ENCODE data around the gene CHPT1.

CHPT1 gene

GRCh38 chr12:101686176-101686575 lies 11.3 kb upstream of the CHPT1 start:
- no peak for DNase-seq

GRCh38 chr12:101690544-101691098 lies 6.8 kb upstream of the CHPT1 start:
- no peak for DNase-seq

- no peak for DNase-seq
Measured at GRCh38 chr12:101691503-101692096, 5.8 kb upstream of the CHPT1 start.

- DNase-seq, result no peak
Measured at GRCh38 chr12:101694297-101694848, 3.1 kb upstream of the CHPT1 start.

- no peak for DNase-seq
Measured at GRCh38 chr12:101694986-101695385, 2.5 kb upstream of the CHPT1 start.

GRCh38 chr12:101695706-101696105 lies 1.7 kb upstream of the CHPT1 start:
- DNase-seq, result no peak

- DNase-seq, result peak; percentile 53
Measured at GRCh38 chr12:101696251-101697196, 916 bp upstream of the CHPT1 start.

GRCh38 chr12:101697930-101698799 lies 725 bp downstream of the CHPT1 start:
- DNase-seq, result no peak

GRCh38 chr12:101698800-101699347 lies 1.4 kb downstream of the CHPT1 start:
- DNase-seq, result no peak

GRCh38 chr12:101700299-101700820 lies 2.9 kb downstream of the CHPT1 start:
- no peak for DNase-seq

- no peak for DNase-seq
Measured at GRCh38 chr12:101703487-101703886, 6.0 kb downstream of the CHPT1 start.

GRCh38 chr12:101706403-101706802 lies 9.0 kb downstream of the CHPT1 start:
- DNase-seq, result no peak

GRCh38 chr12:101707131-101707782 lies 9.8 kb downstream of the CHPT1 start:
- no peak for DNase-seq

- DNase-seq, result no peak
Measured at GRCh38 chr12:101710288-101710687, 12.8 kb downstream of the CHPT1 start.

- DNase-seq, result no peak
Measured at GRCh38 chr12:101713059-101713682, 15.7 kb downstream of the CHPT1 start.

GRCh38 chr12:101713930-101714329 lies 16.5 kb downstream of the CHPT1 start:
- DNase-seq, result no peak

GRCh38 chr12:101714877-101715444 lies 17.5 kb downstream of the CHPT1 start:
- DNase-seq, result no peak

- no peak for DNase-seq
Measured at GRCh38 chr12:101719566-101719965, 22.1 kb downstream of the CHPT1 start.

GRCh38 chr12:101720118-101720517 lies 22.7 kb downstream of the CHPT1 start:
- DNase-seq, result no peak

GRCh38 chr12:101722392-101722791 lies 25.0 kb downstream of the CHPT1 start:
- no peak for DNase-seq

GRCh38 chr12:101727098-101727497 lies 29.7 kb downstream of the CHPT1 start:
- no peak for DNase-seq
